SJCRH30 (cell line): Measurements from ENCODE around the gene NRL. TPM values are rescaled to one million over a fixed set of nuclear protein-coding genes. Genes with fewer than 3 reads are reported as not detected.
A peak's percentile ranks its signal among the peaks of the same experiment; 100 is the strongest.

Experiments used
- DNase-seq, 2 experiments: peaks; one replicate each; pipeline ENCODE4 v3.0.0-alpha.2; 2015 to 2020
- H3K27ac ChIP-seq: fragments of 250-450 bp; sonication (Bioruptor Pico); 2 replicates; pipeline ENCODE4 v1.5.1; 2020; ENCODE audit warnings: mild to moderate bottlenecking, moderate library complexity
- H3K27me3 ChIP-seq: fragments of 250-450 bp; sonication (Bioruptor Pico); 2 replicates; pipeline ENCODE4 v1.5.1; 2020; ENCODE audit warnings: mild to moderate bottlenecking, moderate library complexity
- H3K36me3 ChIP-seq: fragments of 250-450 bp; sonication (Bioruptor Pico); 2 replicates; pipeline ENCODE4 v1.5.1; 2020; ENCODE audit warnings: mild to moderate bottlenecking, moderate library complexity
- H3K4me1 ChIP-seq: fragments of 250-450 bp; sonication (Bioruptor Pico); 2 replicates; pipeline ENCODE4 v1.5.1; 2020; ENCODE audit warnings: mild to moderate bottlenecking, moderate library complexity
- H3K4me3 ChIP-seq: fragments of 250-450 bp; sonication (Bioruptor Pico); 2 replicates; pipeline ENCODE4 v1.5.1; 2020; ENCODE audit warnings: mild to moderate bottlenecking, moderate library complexity
- H3K9me3 ChIP-seq: fragments of 250-450 bp; sonication (Bioruptor Pico); replicated peaks from 2 replicates; pipeline ENCODE4 v1.5.1; 2020; ENCODE audit warnings: mild to moderate bottlenecking, moderate library complexity
- total RNA-seq: library from RNA; depleted of rRNA; stranded (reverse); fragments of >200 nt; shearing (Covaris generic); gene quantifications from 2 replicates; pipeline ENCODE4 v1.2.3, GENCODE V29; 2014; rRNA removed

The NRL gene
- total RNA-seq = 3.5 and 4.4 TPM in 2 replicates

GRCh38 chr14:24114532-24115421, at the start of gene NRL, which contains the start of gene DCAF11:
Gene NRL, minus strand, starts transcription at chr14:24114949. Its CDS starts 32,101 bp downstream, at chr14:24082848.
Gene DCAF11, plus strand, starts transcription at chr14:24114777. Its CDS starts 818 bp downstream, at chr14:24115595.
- peak within 1 kb of the TSS; percentile 92 for H3K4me3 ChIP-seq
- H3K9me3 ChIP-seq = no peaks in the 10 kb centered on the region
- H3K36me3 ChIP-seq = peaks cover 16% of the 10 kb centered on the region

GRCh38 chr14:24162093-24162492, 47.3 kb upstream of the NRL start:
- peaks cover 15% of the 10 kb centered on the region for H3K36me3 ChIP-seq
- H3K9me3 ChIP-seq = no peaks in the 10 kb centered on the region
- no peak overlapping the region for H3K4me3 ChIP-seq
- H3K4me1 ChIP-seq = peaks cover 13% of the 10 kb centered on the region
- no peaks in the 10 kb centered on the region for H3K27me3 ChIP-seq
- no peak overlapping the region for H3K27ac ChIP-seq
- no peak for DNase-seq

More at GRCh38 chr14:24114532-24115421, at the start of gene NRL, which contains the start of gene DCAF11:
- Histone ChIP-seq H3K4me1 (peaks cover 9% of the 10 kb centered on the region), H3K27ac (peak within 1 kb of the TSS; percentile 97), H3K27me3 (no peaks in the 10 kb centered on the region)
- DNase-seq = peak; percentile 99

GRCh38 chr14:24160850-24161804, 46.4 kb upstream of the NRL start, which contains the start of gene IRF9:
Gene IRF9, plus strand, starts transcription at chr14:24161265. Its CDS starts 880 bp downstream, at chr14:24162145.
- Histone ChIP-seq H3K27ac (peak within 1 kb of the TSS; percentile 38), H3K27me3 (no peaks in the 10 kb centered on the region), H3K4me3 (peak within 1 kb of the TSS; percentile 40), H3K36me3 (peaks cover 22% of the 10 kb centered on the region), H3K4me1 (peaks cover 13% of the 10 kb centered on the region), H3K9me3 (no peaks in the 10 kb centered on the region)
- peak; percentile 95 to 99 for DNase-seq

GRCh38 chr14:24160499-24160849, 45.7 kb upstream of the NRL start:
- Histone ChIP-seq H3K4me1 (peaks cover 13% of the 10 kb centered on the region), H3K36me3 (peaks cover 29% of the 10 kb centered on the region), H3K4me3 (no peak overlapping the region), H3K9me3 (no peaks in the 10 kb centered on the region), H3K27me3 (no peaks in the 10 kb centered on the region), H3K27ac (no peak overlapping the region)
- no peak for DNase-seq

GRCh38 chr14:24159777-24160498, 45.2 kb upstream of the NRL start:
- DNase-seq = no peak
- H3K36me3 ChIP-seq = peaks cover 32% of the 10 kb centered on the region
- H3K27ac ChIP-seq = no peak overlapping the region

GRCh38 chr14:24157331-24157730, 42.6 kb upstream of the NRL start:
- peaks cover 44% of the 10 kb centered on the region for H3K36me3 ChIP-seq
- no peak overlapping the region for H3K4me3 ChIP-seq
- no peaks in the 10 kb centered on the region for H3K27me3 ChIP-seq
- peaks cover 13% of the 10 kb centered on the region for H3K4me1 ChIP-seq
- H3K27ac ChIP-seq = no peak overlapping the region
- no peak for DNase-seq
- H3K9me3 ChIP-seq = no peaks in the 10 kb centered on the region

More at GRCh38 chr14:24159777-24160498, 45.2 kb upstream of the NRL start:
- Histone ChIP-seq H3K4me3 (no peak overlapping the region), H3K4me1 (peaks cover 13% of the 10 kb centered on the region), H3K27me3 (no peaks in the 10 kb centered on the region), H3K9me3 (no peaks in the 10 kb centered on the region)

- no peak for DNase-seq
- Histone ChIP-seq H3K36me3 (peaks cover 49% of the 10 kb centered on the region), H3K9me3 (no peaks in the 10 kb centered on the region), H3K4me1 (peaks cover 13% of the 10 kb centered on the region), H3K4me3 (no peak overlapping the region), H3K27me3 (no peaks in the 10 kb centered on the region), H3K27ac (no peak overlapping the region)
These were observed 42.1 kb upstream of the NRL start for GRCh38 chr14:24156840-24157239.

GRCh38 chr14:24155100-24155499, 40.4 kb upstream of the NRL start:
- Histone ChIP-seq H3K4me1 (no peaks in the 10 kb centered on the region; the same call in 1 of the 2 replicates), H3K36me3 (peaks cover 65% of the 10 kb centered on the region), H3K27ac (no peak overlapping the region), H3K4me3 (no peak overlapping the region), H3K9me3 (no peaks in the 10 kb centered on the region), H3K27me3 (no peaks in the 10 kb centered on the region)
- DNase-seq = no peak

GRCh38 chr14:24151404-24152080, 36.8 kb upstream of the NRL start:
- DNase-seq = no peak
- H3K27me3 ChIP-seq = no peaks in the 10 kb centered on the region
- H3K27ac ChIP-seq = no peak overlapping the region
- H3K4me1 ChIP-seq = peaks cover 3% of the 10 kb centered on the region; the same call in 1 of the 2 replicates
- H3K9me3 ChIP-seq = no peaks in the 10 kb centered on the region
- no peak overlapping the region for H3K4me3 ChIP-seq
- H3K36me3 ChIP-seq = peaks cover 56% of the 10 kb centered on the region

- Histone ChIP-seq H3K9me3 (no peaks in the 10 kb centered on the region), H3K36me3 (peaks cover 51% of the 10 kb centered on the region), H3K27ac (no peak overlapping the region), H3K4me3 (no peak overlapping the region), H3K4me1 (peaks cover 3% of the 10 kb centered on the region; the same call in 1 of the 2 replicates), H3K27me3 (no peaks in the 10 kb centered on the region)
- no peak for DNase-seq
These were observed 36.2 kb upstream of the NRL start for GRCh38 chr14:24150993-24151392.

- no peak overlapping the region for H3K4me3 ChIP-seq
- H3K36me3 ChIP-seq = peaks cover 47% of the 10 kb centered on the region
- H3K4me1 ChIP-seq = peaks cover 3% of the 10 kb centered on the region; the same call in 1 of the 2 replicates
- no peaks in the 10 kb centered on the region for H3K27me3 ChIP-seq
- DNase-seq = no peak
- no peak overlapping the region for H3K27ac ChIP-seq
- no peaks in the 10 kb centered on the region for H3K9me3 ChIP-seq
These were observed 35.8 kb upstream of the NRL start for GRCh38 chr14:24150567-24150966.

GRCh38 chr14:24150061-24150460, 35.3 kb upstream of the NRL start:
- H3K36me3 ChIP-seq = peaks cover 42% of the 10 kb centered on the region

GRCh38 chr14:24149302-24149969, 34.7 kb upstream of the NRL start:
- Histone ChIP-seq H3K9me3 (no peaks in the 10 kb centered on the region), H3K27me3 (no peaks in the 10 kb centered on the region), H3K4me3 (no peak overlapping the region), H3K36me3 (peaks cover 35% of the 10 kb centered on the region), H3K27ac (no peak overlapping the region), H3K4me1 (peaks cover 3% of the 10 kb centered on the region; the same call in 1 of the 2 replicates)
- no peak for DNase-seq

More at GRCh38 chr14:24150061-24150460, 35.3 kb upstream of the NRL start:
- no peaks in the 10 kb centered on the region for H3K27me3 ChIP-seq
- DNase-seq = no peak
- peaks cover 3% of the 10 kb centered on the region; the same call in 1 of the 2 replicates for H3K4me1 ChIP-seq
- no peak overlapping the region for H3K27ac ChIP-seq
- H3K9me3 ChIP-seq = no peaks in the 10 kb centered on the region
- no peak overlapping the region for H3K4me3 ChIP-seq
